GM18505 (cell line): ENCODE results near the gene ZG16B.

Experiments used
- ATAC-seq: cut with Tn5 transposase; IDR thresholded peaks from one replicate; pipeline ENCODE4 v1.9.1; 2021; ENCODE audit not compliant: unreplicated experiment
- POLR2A ChIP-seq: IDR thresholded peaks from 4 replicates; pipeline ENCODE4 v1.6.1; 2011; ENCODE audit warnings: borderline replicate concordance; ENCODE audit not compliant: insufficient read depth, insufficient read length; ENCODE audit errors: extremely low read depth

ZG16B gene

GRCh38 chr16:2829501-2830354, at the start of gene ZG16B:
TSS of gene ZG16B (plus strand) at chr16:2830303. CDS start at chr16:2830442, 139 bp downstream.
- no peak for TF ChIP-seq POLR2A
- ATAC-seq, result no peak

GRCh38 chr16:2782583-2783351, 47.3 kb upstream of the ZG16B start:
- ATAC-seq, result no peak
- TF ChIP-seq POLR2A, result no peak

- no peak for TF ChIP-seq POLR2A
- ATAC-seq, result no peak
Measured at GRCh38 chr16:2783581-2784357, 46.3 kb upstream of the ZG16B start.

- no peak for TF ChIP-seq POLR2A
- no peak for ATAC-seq
Measured at GRCh38 chr16:2784358-2785100, 45.6 kb upstream of the ZG16B start.

GRCh38 chr16:2785101-2785991, 44.8 kb upstream of the ZG16B start:
- no peak for ATAC-seq
- no peak for TF ChIP-seq POLR2A

GRCh38 chr16:2786061-2786825, 43.9 kb upstream of the ZG16B start:
- ATAC-seq, result no peak
- TF ChIP-seq POLR2A, result no peak

- no peak for TF ChIP-seq POLR2A
- no peak for ATAC-seq
Measured at GRCh38 chr16:2786826-2787151, 43.3 kb upstream of the ZG16B start.

- no peak for TF ChIP-seq POLR2A
Measured at GRCh38 chr16:2787406-2787805, 42.7 kb upstream of the ZG16B start, which contains the start of gene PRSS33. TSS of gene PRSS33 (minus strand) at chr16:2787560. CDS start at chr16:2786547, 1,013 bp downstream.

GRCh38 chr16:2787961-2788360, 42.1 kb upstream of the ZG16B start:
- no peak for ATAC-seq
- no peak for TF ChIP-seq POLR2A

More at GRCh38 chr16:2787406-2787805, 42.7 kb upstream of the ZG16B start, which contains the start of gene PRSS33:
- no peak for ATAC-seq

- TF ChIP-seq POLR2A, result no peak
- ATAC-seq, result no peak
Measured at GRCh38 chr16:2790631-2791030, 39.5 kb upstream of the ZG16B start.

GRCh38 chr16:2791174-2791573, 38.9 kb upstream of the ZG16B start:
- no peak for ATAC-seq
- no peak for TF ChIP-seq POLR2A
